Skin epidermis (tissue), 12 donors: ENCODE data around the gene KLF17.
"Not testable (repeated sequence)": the region's sequence is repeated elsewhere in the genome, so short reads cannot be mapped to it uniquely, and the experiment has no call there.

Experiments used
- H3K27ac ChIP-seq, 21 experiments: fragments of 200-600 bp; sonication (generic) in 11 of 21; one replicate each; pipeline ENCODE4 v1.5.0; 2020; ENCODE audit warnings: mild to moderate bottlenecking in 3 of 21, inconsistent platforms in 2 of 21, moderate library complexity in 2 of 21
- H3K4me3 ChIP-seq, 7 experiments: fragments of 200-600 bp; sonication (generic) in 2 of 7; one replicate each; pipeline ENCODE4 v1.5.0; 2020; ENCODE audit warnings: inconsistent platforms in 2 of 7, mild to moderate bottlenecking in 2 of 7, moderate library complexity in 1 of 7

KLF17 gene

DNA sequence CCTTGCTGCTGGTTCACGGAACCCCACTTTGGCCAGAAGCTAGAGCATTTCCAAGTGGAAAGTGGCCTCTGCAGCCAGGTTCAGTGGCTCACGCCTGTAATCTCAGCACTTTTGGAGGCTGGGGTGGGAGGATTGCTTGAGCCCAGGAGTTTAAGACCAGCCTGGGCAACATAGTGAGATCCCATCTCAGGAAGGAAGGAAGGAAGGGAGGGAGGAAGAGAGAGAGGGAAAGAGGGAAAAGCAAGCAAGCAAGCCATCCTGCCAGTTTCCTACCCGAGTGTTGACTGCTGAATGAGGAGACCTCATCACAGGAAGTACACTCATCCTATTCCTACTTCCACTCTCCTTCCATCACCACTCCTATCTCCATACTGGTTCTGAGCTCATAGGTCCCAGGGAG is 12.8 kb upstream of the KLF17 start:
- Histone ChIP-seq H3K27ac (no peak overlapping the region), H3K4me3 (no peak overlapping the region)

DNA sequence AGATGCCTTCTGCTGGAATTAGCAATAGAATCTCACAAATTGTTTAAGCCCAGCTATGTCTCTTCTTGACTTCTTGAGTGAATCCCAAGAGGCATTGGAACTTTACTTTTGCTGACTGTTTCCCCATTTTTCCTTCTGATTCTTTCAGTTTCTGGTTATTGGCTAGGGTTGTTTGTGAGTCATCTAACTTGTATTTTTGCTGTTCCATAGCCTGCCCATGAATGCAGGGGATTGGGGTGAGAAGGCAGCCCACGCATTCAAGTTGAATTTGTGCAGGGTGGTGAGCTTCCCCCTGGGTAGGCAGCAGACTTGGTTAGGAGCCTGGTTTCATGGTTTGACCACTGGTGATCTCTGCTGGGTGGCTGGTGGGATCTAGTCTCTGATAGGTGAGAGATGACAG is 10.4 kb upstream of the KLF17 start:
- no peak overlapping the region for H3K4me3 ChIP-seq
- no peak overlapping the region for H3K27ac ChIP-seq

DNA sequence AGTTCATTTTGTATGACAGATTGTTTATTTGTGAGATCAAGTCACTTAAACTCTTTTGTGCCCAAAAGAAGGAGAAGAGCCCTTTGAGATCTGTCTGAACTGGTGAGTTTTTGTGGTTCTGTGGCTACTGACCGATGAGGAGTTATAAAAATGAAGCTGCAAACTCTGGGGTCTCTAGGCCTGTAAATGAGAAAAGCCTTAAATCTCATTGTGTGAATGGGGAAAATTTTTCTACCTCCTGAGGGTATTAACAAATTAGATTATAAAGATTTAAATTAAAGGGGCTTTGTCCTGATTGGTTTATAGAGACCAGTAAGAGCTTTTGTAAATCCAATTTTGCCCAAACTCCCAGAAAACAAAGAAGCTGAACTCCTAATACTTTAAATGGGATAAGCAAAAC is 9.7 kb upstream of the KLF17 start:
- Histone ChIP-seq H3K4me3 (no peak overlapping the region), H3K27ac (no peak overlapping the region)

DNA sequence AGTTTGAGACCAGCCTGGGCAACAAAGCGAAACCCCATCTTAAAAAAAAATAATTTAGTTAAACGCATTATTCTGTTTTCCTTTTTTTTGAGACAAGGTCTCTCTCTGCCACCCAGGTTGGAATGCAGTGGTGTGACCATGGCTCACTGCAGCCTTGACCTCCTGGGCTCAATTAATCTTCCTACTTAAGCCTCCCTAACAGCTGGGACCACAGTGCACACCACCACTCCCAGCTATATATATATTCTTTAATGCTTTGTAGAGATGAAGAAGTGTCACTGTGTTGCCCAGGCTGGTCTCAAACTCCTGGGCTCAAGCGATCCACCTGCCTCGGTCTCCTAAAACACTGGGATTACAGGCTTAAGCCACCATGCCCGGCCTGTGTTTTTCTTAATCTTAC is 7.7 kb upstream of the KLF17 start:
- no peak overlapping the region for H3K4me3 ChIP-seq
- H3K27ac ChIP-seq: no peak overlapping the region

DNA sequence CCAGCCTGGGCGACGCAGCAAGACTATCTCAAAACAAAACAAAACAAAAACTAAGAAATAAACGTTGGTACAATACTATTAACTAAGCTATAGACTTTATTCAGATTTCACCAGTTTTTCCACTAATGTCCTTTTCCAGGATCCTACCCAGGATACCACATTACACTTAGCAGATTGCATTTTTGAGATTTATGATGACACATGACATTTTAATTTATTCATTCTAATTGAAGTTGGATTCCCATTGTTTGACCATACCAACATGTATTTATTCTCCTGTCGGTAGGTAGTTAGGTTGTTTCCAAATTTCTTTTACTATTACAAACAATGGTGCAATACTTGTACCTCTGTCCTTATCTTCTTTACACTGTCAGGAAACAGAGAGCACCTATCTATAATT is 6.8 kb upstream of the KLF17 start:
- Histone ChIP-seq H3K27ac (no peak overlapping the region), H3K4me3 (no peak overlapping the region)

DNA sequence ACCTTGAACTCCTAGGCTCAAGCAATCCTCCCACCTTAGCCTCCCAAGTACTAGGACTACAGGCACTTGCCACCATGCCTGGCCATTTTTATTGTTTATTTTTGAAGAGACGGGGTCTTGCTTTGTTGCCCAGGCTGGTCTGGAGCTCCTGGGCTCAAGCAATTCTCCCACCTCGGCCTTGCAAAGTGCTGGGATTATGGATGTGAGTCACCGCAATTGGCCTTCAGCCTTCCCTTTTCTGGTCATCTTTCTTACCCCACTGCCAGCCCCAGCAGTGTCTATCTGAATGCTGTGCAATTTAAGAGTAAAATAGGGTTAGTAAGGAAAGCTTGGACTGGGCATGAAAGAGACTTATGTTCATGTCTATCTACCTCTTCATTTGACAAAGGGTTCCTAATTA is 6.1 kb upstream of the KLF17 start:
- Histone ChIP-seq H3K27ac (no peak overlapping the region), H3K4me3 (no peak overlapping the region)

DNA sequence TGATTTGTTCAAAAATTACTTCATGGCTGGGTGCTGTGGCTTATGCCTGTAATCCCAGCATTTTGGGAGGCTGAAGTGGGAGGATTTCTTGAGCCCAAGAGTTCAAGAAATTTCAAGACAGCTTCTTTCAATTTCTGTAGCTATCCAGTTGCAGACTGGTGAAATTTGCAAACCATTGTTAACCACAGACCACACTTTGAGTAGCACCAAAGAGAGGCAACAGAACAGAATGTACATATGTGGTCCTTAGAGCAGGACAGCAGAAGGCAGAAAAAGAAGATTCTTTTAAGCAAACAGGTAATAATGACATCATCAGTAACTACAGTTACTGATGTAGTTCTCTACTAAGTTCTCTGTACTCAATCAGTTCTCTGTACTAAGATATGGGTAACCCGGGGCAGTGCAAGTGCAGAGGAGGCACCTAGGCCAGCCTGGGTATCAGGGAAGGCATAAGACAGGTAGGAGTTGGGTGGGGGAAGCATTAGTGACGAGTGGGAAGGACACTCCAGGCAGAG is 5.5 kb upstream of the KLF17 start:
- Histone ChIP-seq H3K27ac (no peak overlapping the region), H3K4me3 (no peak overlapping the region)

DNA sequence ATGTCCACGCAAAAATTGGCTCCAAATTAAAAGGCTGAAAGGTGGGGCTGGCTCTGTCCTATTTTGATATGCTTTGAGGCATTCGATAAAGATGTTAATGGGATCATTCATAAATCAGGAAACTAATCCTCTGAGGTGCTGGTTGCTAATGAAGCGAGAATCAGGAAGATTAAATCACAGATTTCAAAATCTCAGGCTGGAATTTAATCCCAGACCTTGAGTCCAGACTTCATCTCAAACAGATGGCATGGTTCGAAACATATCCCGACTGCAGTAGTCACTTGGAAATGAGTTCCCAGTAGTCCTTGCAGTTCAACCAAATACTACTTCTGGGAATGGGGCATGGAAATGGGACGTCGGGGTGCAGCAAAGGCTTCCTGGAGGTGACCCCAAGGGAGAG is 4.5 kb upstream of the KLF17 start:
- Histone ChIP-seq H3K4me3 (no peak overlapping the region), H3K27ac (no peak overlapping the region)

DNA sequence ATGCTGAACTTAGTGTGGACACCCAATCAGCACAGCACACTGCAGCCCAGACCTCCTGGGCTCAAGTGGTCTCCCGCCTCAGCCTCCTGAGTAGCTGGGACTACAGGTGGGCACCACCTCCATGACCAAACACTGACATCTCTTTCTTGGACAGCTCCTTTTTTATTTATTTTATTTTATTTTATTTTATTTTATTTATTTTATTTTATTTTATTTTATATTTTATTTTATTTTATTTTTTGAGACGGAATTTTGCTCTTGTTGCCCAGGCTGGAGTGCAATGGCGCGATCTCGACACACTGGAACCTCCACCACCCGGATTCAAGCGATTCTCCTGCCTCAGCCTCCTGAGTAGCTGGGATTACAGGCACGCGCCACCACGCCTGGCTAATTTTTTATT is 1.3 kb upstream of the KLF17 start:
- not testable (repeated sequence) for H3K27ac ChIP-seq, H3K4me3 ChIP-seq

DNA sequence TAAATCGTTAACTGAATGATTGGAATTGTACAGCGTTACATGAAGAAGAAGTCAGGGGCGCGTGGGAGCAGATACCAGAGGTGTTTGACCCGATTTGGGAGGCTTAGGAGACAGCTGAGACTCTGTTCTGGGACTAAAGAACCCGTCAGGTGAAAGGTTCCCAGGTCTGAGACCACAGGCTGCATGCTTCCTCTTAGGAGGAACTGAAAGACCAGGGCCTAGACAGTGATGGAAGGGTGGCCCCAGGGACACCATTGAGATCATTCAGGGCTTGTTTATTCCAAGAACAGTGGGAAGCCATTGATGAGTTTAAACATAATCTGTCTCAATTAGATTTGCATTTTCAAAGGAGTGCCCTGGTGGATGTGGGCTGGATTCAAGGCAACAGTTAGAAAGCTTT is 904 bp downstream of the KLF17 start:
- H3K27ac ChIP-seq: no peak overlapping the region
- no peak overlapping the region for H3K4me3 ChIP-seq

DNA sequence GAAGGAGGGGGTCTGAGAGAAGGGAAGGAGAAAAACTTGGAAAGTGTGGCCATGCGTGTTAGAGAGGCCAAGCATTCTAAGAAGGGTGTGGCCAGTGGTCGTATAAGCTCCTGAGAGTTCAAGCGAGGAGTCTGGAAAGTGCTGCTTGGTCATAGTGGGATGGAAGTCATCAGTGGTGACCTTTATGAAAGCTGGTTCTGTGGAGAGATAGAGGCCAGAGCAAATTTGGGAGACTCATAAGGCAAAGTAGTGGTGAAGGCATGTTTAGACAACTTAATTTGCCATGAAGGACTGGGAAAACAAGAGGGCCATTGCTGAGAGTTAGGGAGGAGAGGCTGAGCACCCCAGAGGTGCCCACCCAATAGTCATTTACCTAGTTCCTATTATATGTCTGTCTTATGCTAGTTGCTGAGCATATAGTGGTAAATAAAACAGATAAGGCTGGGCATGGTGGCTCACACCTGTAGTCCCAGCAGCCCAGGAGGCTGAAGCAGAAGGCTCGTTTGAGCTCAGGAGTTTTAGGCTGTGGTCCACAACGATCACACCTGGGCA is 1.9 kb downstream of the KLF17 start:
- no peak overlapping the region for H3K4me3 ChIP-seq
- H3K27ac ChIP-seq: no peak overlapping the region

DNA sequence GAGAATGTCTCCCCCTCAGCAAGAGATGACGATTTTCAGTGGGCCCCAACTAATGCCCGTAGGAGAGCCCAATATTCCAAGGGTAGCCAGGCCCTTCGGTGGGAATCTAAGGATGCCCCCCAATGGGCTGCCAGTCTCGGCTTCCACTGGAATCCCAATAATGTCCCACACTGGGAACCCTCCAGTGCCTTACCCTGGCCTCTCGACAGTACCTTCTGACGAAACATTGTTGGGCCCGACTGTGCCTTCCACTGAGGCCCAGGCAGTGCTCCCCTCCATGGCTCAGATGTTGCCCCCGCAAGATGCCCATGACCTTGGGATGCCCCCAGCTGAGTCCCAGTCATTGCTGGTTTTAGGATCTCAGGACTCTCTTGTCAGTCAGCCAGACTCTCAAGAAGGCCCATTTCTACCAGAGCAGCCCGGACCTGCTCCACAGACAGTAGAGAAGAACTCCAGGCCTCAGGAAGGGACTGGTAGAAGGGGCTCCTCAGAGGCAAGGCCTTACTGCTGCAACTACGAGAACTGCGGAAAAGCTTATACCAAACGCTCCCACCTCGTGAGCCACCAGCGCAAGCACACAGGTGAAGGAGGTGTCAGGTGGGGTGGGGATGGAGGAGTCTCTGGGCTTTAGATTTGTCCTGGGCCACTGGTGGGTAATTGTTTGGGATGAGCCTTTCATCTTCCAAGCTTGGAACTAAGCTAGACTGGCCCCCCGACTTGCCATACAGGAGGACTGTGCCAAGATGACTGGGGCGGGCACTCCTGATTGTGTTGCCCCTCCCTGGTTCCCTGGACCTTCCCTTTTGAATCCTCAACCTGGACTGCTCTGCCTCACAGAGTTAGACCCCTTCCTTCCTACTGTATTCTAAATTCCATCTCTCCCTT is 11.2 kb downstream of the KLF17 start:
- no peak overlapping the region for H3K27ac ChIP-seq
- no peak overlapping the region for H3K4me3 ChIP-seq

DNA sequence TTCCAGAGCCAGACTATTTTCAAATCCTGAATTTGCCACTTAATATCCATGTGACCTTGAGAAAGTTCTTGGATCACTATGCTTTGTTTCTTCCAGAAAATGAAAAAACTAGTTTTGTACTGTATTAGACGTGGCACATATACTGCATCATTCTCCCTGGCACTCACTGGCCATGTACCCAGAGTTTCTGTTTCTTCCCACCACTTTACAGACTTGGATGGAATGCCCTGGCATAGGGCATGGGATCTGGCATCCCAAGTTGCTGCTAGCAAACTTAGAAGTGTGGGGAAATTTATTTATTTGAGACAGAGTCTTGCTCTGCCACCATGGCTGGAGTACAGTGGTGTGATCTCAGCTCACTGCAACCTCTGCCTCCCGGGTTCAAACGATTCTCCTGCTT is 12.8 kb downstream of the KLF17 start:
- H3K27ac ChIP-seq: no peak overlapping the region
- H3K4me3 ChIP-seq: no peak overlapping the region

DNA sequence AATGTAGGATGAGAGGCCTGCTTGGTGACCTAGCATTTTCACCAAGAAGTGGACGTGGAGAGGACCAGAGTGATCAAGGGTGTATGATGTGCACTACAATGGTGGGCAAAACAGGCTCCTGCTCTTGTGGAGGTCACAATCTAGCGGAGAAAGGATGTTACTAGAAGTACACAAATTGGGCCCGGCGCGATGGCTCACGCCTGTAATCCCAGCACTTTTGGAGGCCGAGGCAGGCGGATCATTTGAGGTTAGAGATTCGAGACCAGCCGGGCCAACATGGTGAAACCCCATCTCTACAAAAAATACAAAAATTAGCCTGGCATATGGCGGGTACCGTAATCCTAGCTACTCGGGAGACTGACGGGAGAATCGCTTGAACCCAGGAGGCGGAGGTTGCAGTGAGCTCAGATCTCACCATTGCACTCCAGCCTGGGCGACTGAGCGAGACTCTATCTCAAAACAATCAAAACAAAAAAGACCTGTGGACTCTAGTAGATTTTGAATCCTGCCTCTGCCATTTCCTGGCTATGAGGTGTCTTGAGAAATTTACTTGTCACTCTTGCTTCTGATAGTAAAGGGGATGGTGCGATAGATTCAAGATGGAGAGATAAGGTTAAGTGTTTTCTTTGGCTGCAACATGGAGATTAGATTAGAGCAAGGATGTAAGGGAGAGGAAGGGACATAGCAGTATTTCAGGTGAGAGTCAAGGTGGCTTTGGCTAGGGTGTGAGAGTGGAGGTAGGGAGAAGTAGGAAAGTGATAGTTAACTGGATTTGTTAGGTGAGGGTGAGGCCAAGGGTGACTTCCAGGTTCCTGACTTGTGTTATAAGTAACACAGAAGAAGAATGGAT is 15.7 kb downstream of the KLF17 start:
- Histone ChIP-seq H3K4me3 (no peak overlapping the region), H3K27ac (no peak overlapping the region)

DNA sequence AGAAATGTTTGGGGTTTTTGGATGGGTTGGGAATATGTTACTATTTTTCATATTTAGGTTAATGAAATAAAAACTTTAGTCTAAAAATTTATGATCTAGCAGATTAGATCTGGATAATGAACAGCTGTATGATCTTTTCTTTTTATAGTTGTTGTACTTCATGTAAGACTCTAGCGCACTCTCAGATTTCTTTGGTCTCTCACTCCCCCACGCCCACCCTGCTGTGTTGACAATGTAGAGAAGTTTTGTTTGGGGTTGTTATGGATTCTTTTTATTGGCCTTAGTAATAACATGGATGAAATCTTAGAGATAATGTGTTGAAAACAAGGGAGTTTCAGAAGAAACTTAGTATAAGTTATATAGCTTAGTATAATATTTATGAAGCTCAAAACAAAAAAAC is 17.3 kb downstream of the KLF17 start:
- no peak overlapping the region for H3K4me3 ChIP-seq
- no peak overlapping the region for H3K27ac ChIP-seq

DNA sequence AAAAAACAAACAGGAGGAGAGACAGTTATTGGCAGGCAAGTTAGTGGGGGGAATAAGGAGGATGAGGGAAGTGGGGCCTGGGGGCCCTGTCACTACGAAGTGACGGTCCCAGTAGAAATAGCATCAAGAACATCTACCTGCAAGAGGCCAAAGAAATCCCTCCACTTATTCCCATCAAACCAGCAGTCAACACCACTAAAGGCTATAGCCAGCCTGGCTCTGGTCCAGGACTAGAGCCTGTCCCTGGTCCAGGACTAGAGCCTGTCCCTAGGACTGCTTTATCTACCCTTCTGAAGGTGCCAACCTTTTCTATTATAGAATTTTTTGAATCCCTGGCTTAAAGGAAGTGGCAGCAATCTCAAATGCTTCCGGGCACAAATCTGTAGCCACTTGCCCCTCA is 19.6 kb downstream of the KLF17 start:
- H3K27ac ChIP-seq: no peak overlapping the region
- no peak overlapping the region for H3K4me3 ChIP-seq

DNA sequence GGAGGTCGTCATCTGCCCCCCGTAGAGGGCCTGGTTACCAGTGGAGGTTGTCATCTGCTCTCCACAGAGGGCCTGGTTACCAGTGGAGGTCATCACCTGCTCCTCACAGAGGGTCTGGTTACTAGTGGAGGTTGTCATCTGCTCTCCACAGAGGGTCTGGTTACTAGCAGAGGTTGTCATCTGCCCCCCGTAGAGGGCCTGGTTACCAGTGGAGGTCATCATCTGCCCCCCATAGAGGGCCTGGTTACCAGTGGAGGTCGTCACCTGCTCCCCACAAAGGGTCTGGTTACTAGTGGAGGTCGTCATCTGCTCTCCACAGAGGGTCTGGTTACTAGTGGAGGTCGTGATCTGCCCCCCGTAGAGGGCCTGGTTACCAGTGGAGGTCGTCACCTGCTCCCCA is 20.9 kb downstream of the KLF17 start:
- not testable (repeated sequence) for H3K4me3 ChIP-seq, H3K27ac ChIP-seq

DNA sequence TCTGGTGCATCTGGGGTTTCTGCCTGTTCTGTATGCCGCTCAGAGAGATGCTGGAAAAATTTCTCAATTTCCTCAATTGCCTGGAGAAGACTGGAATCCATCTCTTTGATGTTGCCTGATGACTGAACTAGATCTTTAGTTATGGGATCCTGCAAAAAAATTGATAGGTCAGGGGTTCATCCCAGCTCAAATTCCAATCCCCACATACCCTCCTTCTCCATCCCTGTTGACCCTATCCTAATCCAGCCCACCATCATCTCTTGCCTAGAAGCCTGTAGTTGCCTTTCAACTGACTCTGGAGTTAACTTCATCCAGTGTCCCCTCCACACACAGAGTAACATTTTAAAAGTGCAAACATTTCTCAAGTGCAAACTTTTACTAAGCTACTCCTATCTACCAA is 22.9 kb downstream of the KLF17 start, which contains the start of gene KLF18:
Gene KLF18 (minus strand): TSS at position 101 of the 400 bp plus-strand sequence. CDS start 0 bp downstream, at position 101.
- Histone ChIP-seq H3K27ac (no peak within 1 kb of the TSS), H3K4me3 (no peak within 1 kb of the TSS)

DNA sequence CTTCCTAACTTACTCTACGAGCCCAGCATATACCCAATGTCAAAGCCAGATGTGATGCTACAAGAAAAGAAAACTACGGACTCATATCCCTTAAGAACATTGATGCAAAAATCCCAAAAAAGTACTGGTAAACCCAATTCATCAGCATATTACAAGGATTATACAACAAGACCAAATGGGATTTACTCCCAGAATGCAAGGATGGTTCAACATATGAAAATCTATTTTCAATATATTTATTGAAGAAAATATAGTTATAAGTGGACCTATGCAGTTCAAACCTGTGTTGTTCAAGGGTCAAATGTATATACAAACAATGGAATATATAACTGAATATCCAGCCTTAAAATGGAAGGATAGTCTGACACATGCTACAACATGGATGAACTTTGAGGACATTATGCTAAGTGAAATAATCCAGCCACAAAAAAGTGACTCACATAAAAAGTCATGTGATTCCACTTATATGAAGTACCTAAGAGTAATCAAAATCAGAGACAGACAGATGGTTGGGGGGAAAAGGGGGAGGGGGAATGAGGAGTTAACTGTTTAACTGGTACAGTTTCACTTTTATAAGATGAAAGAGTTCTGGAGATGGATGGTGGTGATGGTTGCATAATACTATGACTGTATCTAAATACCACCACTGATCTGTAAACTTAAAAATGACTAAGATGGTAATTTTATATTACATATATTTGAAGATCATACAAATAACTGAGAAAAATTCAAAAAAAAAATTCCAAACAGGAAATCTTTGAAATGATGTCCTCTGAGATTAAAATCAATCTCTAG is 26.5 kb downstream of the KLF17 start:
- no peak overlapping the region for H3K27ac ChIP-seq
- no peak overlapping the region for H3K4me3 ChIP-seq
